GM19023 (cell line): ENCODE results near the gene VPS39.
A peak's percentile ranks its signal among the peaks of the same experiment; 100 is the strongest.
"Not testable (repeated sequence)": the region's sequence is repeated elsewhere in the genome, so short reads cannot be mapped to it uniquely, and the experiment has no call there.

Experiments used
- ATAC-seq: cut with Tn5 transposase; IDR thresholded peaks from one replicate; pipeline ENCODE4 v1.9.1; 2021; ENCODE audit warnings: mild to moderate bottlenecking, moderate library complexity; ENCODE audit not compliant: unreplicated experiment

The VPS39 gene, protein sequence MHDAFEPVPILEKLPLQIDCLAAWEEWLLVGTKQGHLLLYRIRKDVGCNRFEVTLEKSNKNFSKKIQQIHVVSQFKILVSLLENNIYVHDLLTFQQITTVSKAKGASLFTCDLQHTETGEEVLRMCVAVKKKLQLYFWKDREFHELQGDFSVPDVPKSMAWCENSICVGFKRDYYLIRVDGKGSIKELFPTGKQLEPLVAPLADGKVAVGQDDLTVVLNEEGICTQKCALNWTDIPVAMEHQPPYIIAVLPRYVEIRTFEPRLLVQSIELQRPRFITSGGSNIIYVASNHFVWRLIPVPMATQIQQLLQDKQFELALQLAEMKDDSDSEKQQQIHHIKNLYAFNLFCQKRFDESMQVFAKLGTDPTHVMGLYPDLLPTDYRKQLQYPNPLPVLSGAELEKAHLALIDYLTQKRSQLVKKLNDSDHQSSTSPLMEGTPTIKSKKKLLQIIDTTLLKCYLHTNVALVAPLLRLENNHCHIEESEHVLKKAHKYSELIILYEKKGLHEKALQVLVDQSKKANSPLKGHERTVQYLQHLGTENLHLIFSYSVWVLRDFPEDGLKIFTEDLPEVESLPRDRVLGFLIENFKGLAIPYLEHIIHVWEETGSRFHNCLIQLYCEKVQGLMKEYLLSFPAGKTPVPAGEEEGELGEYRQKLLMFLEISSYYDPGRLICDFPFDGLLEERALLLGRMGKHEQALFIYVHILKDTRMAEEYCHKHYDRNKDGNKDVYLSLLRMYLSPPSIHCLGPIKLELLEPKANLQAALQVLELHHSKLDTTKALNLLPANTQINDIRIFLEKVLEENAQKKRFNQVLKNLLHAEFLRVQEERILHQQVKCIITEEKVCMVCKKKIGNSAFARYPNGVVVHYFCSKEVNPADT

DNA sequence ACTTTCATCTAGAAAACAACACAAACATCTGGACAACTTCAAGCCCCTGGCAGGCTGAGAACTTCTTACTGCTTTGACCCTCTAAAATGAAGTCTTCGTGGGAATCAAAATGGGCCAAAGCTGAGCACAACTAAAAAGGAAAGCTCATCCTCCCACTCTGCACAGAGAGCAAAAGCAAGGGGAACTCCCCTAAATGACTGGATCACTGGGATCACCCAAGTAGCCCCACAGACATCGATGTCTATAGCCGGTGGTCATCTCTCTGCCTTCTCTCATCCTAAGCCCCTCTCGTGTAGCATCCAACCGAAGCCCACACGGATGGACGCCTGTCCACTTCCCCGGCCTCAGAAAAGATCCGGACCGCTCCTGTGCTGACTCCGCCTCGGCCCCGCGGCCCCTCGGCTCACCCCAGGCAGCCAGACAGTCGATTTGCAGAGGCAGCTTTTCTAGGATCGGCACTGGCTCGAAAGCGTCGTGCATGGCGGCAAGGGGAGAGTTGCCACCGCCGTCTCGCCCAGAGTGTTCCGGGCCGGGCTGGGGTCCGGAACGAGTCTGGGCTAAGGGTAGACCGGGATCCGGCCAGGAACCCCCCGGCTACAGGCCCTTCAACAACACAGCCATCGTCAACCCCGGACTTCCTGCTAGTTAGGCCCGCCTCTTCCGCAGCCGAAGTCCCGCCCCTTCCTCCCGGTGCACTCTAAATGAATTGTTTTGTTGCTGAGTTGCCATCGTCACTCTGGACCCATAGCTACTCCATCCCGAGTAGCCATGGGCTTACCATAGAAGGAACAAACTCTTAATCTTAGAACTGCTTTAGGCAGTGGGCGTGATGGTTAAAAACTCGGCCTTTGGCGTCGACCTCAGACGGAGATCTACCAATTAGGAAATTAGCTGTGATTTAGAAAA is at the start of gene VPS39:
Gene VPS39 (minus strand): TSS at position 631 of the 906 bp plus-strand sequence. CDS start 151 bp downstream, at position 480.
- peak; percentile 95 for ATAC-seq

DNA sequence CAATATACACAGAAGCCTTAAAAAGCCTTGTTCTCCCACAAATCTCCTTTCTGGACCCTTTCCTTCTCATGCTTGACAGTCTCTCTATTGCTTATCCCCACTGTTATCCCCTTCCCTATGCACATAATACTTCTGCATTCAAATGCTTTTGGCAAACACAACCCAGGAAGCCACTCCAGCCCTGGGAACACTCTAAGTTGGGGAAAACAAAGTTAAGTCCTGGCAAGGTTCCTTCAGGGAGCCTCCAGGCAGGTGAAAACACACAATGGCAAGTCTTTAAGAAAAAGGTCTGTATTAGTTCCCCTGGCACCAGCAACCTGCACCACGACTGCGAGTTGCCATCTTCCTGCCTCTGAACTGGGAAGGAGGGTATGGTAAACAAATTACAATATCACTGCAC is 45.2 kb upstream of the VPS39 start:
- no peak for ATAC-seq

GRCh38 chr15:42240823-42241222 is 32.7 kb upstream of the VPS39 start:
- ATAC-seq, result no peak

DNA sequence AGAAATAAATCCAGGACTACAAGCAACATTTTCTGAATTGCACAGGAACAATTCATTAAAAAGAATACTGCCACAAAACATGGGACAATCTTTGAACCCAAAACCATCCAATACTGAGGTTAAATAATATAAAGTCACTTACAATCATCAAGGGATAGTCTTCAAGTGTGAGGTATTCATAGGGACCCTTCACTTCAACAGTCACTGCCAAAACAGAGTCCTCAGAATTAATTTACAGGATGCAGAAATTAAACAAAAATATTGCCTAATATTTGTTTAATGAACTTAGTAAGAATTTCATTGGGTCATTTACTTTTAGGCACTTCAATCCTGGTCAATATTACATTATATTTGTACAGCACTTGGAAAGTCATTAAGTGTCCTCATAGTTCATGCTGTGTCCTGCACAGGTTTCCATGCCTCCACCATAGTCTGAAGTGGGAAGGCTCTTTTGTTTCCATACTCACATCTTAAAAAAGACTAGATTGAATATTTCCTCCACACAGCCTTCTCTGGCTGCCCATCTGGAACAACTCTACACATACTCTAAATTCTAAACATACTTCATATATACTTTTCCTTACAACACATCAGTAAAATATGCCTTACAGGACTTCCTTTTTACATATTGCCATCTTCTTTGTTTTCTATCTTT is 31.6 kb upstream of the VPS39 start:
- no peak for ATAC-seq

DNA sequence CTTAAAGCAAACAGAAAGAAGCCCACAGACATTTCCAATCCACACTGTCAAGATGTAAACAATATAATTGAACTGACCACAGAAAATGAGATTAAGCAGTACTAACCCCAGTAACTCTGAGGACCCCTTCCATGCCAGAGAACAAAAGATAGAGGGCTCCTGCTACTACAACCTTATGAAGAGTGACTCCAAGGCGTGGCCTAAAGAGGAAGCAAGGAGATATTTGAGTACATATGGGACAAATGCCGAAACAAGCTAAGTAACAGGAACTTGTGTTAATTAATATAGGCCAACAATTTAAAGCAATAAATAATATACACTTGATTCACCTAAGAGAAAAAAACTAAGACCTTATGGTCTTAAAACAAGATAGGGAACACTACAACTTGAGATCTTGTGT is 25.0 kb upstream of the VPS39 start:
- ATAC-seq, result no peak

DNA sequence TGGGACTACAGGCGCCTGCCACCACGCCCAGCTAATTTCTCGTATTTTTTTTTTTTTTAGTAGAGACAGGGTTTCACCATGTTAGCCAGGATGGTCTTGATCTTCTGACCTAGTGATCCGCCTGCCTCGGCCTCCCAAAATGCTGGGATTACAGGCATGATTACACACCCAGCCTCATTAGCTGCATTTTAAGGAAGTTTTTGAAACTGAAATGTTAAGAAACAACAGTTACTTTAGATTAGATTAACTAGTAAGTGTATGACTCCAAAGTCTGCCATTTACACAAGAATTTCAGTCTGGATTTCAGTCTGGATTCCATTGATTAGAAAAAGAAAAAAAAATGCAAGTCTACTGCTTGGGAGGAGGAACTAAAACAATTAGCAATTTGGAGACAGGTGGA is 24.5 kb upstream of the VPS39 start:
- ATAC-seq, result no peak

- no peak for ATAC-seq
Measured at GRCh38 chr15:42231088-42231487, 23.0 kb upstream of the VPS39 start.

- not testable (repeated sequence) for ATAC-seq
Measured at GRCh38 chr15:42228981-42229380, 20.9 kb upstream of the VPS39 start.

- ATAC-seq, result no peak
Measured at GRCh38 chr15:42228036-42228435, 19.9 kb upstream of the VPS39 start.

GRCh38 chr15:42226648-42227047 is 18.5 kb upstream of the VPS39 start:
- no peak for ATAC-seq

GRCh38 chr15:42220216-42220615 is 12.1 kb upstream of the VPS39 start:
- no peak for ATAC-seq

DNA sequence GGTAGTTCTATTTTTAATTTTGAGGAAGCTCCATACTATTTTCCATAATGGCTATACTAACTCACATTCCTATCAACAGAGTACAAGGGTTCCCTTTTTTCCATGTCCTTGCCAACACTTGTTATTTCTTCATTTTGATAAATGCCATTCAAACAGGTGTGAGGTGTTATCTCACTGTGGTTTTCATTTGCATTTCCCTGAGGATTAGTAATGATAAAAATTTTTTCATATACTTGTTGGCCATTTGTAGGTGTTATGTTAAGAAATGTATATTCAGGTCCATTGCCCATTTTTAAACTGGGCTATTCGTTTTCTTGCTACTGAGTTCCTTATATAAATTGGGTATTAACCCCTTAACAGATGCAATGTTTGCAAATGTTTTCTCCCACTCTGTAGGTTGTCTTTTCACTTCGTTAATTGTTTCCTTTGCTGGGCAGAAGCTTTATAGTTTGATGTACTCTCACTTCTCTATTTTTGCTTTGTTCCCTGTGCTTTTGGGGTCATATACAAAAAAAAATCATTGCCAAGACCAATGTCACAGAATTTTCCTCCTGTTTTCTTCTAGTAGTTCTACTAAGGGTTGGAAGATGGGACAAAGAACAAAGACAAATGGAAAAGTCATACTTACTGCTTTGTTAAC is 11.0 kb upstream of the VPS39 start:
- ATAC-seq, result no peak

- ATAC-seq, result no peak
Measured at GRCh38 chr15:42217568-42217967, 9.5 kb upstream of the VPS39 start.

GRCh38 chr15:42215913-42216829 is 8.1 kb upstream of the VPS39 start:
- ATAC-seq, result no peak

DNA sequence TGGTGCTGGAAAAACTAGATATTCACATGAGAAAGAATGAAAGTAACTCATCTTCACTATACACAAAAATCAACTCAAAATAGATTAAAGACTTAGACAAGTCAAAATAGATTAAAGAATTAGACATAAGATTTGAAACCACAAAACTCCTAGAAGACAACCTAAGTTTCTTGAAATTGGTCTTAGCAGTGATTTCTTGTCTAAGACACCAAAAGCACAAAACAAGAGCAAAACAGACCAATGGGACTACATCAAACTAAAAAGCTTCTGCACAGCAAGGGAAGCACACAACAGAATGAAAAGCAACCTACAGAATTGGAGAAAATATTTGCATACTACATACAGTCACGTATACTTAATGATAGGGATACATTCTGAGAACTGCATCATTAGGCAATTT is 6.5 kb upstream of the VPS39 start:
- no peak for ATAC-seq

GRCh38 chr15:42213511-42213910 is 5.4 kb upstream of the VPS39 start:
- no peak for ATAC-seq

DNA sequence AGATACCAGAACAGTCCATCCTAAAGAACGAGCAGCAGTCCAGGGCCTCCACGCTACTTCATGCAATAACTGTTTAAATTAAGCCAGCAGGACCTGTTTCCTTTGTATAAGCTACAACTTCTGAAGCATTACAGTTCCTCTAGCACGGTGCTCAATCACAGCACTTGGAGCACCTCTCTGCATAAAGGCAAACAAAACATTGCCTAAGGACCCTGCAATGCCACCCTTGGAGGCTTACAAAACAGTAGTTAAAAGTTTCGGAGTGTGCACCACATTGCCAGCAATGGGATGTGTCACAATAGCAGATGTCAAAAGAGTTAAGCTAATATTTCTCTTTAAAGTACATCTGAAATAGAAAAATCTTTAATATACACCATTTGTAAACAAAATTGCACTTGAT is 2.6 kb upstream of the VPS39 start:
- no peak for ATAC-seq

DNA sequence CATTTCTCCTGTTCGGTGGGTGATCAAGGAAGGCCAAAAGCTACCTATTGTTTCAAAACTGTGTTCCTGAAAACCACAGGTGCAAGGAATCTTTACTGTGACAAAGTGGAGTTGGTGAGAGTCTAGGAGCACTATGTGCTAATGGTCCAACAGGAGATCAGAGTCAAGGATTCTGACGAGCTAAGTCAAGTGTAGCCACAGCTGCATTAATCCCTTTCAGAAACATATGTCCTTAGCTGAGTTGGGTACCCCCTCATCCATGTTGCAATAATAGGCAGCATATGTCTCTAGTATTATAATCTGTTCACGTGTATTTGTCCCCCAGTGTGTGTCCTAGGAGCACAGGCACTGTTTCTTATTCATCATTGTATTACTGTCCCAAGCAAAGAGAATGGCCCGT is 1.7 kb downstream of the VPS39 start:
- ATAC-seq, result no peak

- ATAC-seq, result no peak
Measured at GRCh38 chr15:42203891-42204290, 4.2 kb downstream of the VPS39 start.
